SJCRH30 (cell line): ENCODE data around the gene PRSS56. TPM values are rescaled to one million over a fixed set of nuclear protein-coding genes. Genes with fewer than 3 reads are reported as not detected.

ENCODE experiments used
- DNase-seq, 2 experiments: peaks; one replicate each; pipeline ENCODE4 v3.0.0-alpha.2; 2015 to 2020
- H3K27ac ChIP-seq: fragments of 250-450 bp; sonication (Bioruptor Pico); 2 replicates; pipeline ENCODE4 v1.5.1; 2020; ENCODE audit warnings: mild to moderate bottlenecking, moderate library complexity
- H3K27me3 ChIP-seq: fragments of 250-450 bp; sonication (Bioruptor Pico); 2 replicates; pipeline ENCODE4 v1.5.1; 2020; ENCODE audit warnings: mild to moderate bottlenecking, moderate library complexity
- H3K36me3 ChIP-seq: fragments of 250-450 bp; sonication (Bioruptor Pico); 2 replicates; pipeline ENCODE4 v1.5.1; 2020; ENCODE audit warnings: mild to moderate bottlenecking, moderate library complexity
- H3K4me1 ChIP-seq: fragments of 250-450 bp; sonication (Bioruptor Pico); 2 replicates; pipeline ENCODE4 v1.5.1; 2020; ENCODE audit warnings: mild to moderate bottlenecking, moderate library complexity
- H3K4me3 ChIP-seq: fragments of 250-450 bp; sonication (Bioruptor Pico); 2 replicates; pipeline ENCODE4 v1.5.1; 2020; ENCODE audit warnings: mild to moderate bottlenecking, moderate library complexity
- H3K9me3 ChIP-seq: fragments of 250-450 bp; sonication (Bioruptor Pico); replicated peaks from 2 replicates; pipeline ENCODE4 v1.5.1; 2020; ENCODE audit warnings: mild to moderate bottlenecking, moderate library complexity
- total RNA-seq: library from RNA; depleted of rRNA; stranded (reverse); fragments of >200 nt; shearing (Covaris generic); gene quantifications from 2 replicates; pipeline ENCODE4 v1.2.3, GENCODE V29; 2014

The PRSS56 gene
- total RNA-seq, 1 experiment from 2014 or later, result 0.38 TPM

- no peak for DNase-seq
- Histone ChIP-seq H3K4me3 (no peak overlapping the region), H3K36me3 (no peaks in the 10 kb centered on the region), H3K4me1 (peaks cover 11% of the 10 kb centered on the region; the same call in 1 of the 2 replicates), H3K9me3 (no peaks in the 10 kb centered on the region), H3K27me3 (peaks cover 61% of the 10 kb centered on the region), H3K27ac (no peak overlapping the region)
Observed at GRCh38 chr2:232504438-232504837, 15.8 kb upstream of the PRSS56 start.

DNA sequence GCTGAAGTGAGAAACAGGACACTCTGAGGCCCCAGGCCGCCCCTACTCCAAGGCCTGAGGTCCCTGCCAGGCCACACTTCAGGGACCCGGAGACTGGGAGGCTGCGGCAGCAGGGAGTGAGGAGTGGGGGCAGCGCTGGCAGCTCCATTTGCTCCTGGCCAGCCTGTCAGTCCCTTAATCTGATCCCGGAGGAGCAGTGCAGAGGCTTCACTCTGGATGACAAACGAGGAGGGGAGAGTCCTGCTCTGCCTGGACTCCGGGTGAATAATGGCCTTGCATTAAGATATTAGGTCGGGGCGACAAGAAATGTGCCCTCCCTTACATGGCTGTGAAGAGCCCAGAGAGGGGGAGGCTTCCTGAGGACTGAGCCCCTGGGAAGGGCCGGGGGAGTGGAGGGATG, 14.3 kb upstream of the PRSS56 start:
- Histone ChIP-seq H3K9me3 (no peaks in the 10 kb centered on the region), H3K36me3 (no peaks in the 10 kb centered on the region), H3K4me1 (peaks cover 11% of the 10 kb centered on the region; the same call in 1 of the 2 replicates), H3K4me3 (no peak overlapping the region), H3K27ac (no peak overlapping the region), H3K27me3 (peaks cover 57% of the 10 kb centered on the region)
- DNase-seq, result no peak

- Histone ChIP-seq H3K4me1 (peaks cover 11% of the 10 kb centered on the region; the same call in 1 of the 2 replicates), H3K27me3 (peaks cover 59% of the 10 kb centered on the region), H3K9me3 (no peaks in the 10 kb centered on the region), H3K4me3 (no peak overlapping the region), H3K36me3 (no peaks in the 10 kb centered on the region), H3K27ac (no peak overlapping the region)
- peak in 1 of 2 experiments; percentile 26 for DNase-seq
Observed at GRCh38 chr2:232506709-232507108, 13.5 kb upstream of the PRSS56 start.

DNA sequence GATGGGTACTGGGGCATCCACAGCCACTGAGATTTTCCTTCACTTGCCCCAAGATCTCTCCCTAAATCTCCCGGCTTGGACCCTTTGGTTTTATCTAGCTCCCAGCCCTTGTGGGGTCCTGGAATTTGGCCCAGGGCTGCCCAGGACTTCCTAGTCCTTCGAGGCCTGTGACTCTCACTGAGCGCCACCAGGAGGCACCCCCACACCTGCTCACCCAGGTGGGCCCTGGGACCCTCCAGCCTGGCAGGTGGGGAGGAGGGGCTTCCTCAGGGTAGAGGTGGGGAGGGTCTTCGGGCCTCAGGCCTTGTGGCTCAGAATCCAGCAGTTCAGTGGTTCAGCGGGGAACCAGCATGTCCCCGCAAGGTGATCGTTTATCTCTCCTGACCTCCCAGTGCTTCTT, 11.9 kb upstream of the PRSS56 start:
- no peak for DNase-seq
- Histone ChIP-seq H3K9me3 (no peaks in the 10 kb centered on the region), H3K4me1 (peaks cover 23% of the 10 kb centered on the region; the same call in 1 of the 2 replicates), H3K27ac (no peak overlapping the region), H3K27me3 (peaks cover 66% of the 10 kb centered on the region), H3K4me3 (no peak overlapping the region), H3K36me3 (no peaks in the 10 kb centered on the region)

DNA sequence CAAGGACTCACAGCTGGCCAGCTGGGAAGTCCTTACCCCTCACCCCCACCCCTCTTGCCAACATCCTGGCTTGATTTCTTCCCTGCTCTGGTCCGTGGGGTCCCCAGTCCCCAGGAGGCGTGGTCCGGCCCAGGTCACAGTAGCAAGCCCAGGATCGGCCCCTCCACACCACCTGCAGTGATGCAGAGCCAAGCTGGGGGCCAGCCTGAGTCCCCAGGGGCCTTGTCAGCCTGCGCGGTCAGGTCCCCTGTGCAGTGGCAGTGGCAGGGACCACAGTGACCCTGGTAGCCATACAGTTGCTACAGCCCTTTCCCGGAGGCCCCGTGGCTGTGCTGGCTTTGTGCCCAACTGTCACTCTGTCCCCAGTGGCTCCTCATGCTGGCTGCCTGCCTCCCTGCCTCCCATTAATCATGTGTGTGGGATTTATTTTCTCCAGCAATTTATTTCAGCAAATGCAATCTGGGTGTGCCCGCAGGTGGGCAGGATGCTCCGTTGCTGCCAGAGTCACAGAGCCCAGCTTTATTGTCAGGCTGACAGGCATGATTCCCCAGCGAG, 8.8 kb upstream of the PRSS56 start:
- Histone ChIP-seq H3K4me3 (no peak overlapping the region), H3K4me1 (peaks cover 23% of the 10 kb centered on the region; the same call in 1 of the 2 replicates), H3K36me3 (no peaks in the 10 kb centered on the region), H3K27ac (no peak overlapping the region), H3K27me3 (peaks cover 36% of the 10 kb centered on the region), H3K9me3 (no peaks in the 10 kb centered on the region)
- DNase-seq, result no peak

DNA sequence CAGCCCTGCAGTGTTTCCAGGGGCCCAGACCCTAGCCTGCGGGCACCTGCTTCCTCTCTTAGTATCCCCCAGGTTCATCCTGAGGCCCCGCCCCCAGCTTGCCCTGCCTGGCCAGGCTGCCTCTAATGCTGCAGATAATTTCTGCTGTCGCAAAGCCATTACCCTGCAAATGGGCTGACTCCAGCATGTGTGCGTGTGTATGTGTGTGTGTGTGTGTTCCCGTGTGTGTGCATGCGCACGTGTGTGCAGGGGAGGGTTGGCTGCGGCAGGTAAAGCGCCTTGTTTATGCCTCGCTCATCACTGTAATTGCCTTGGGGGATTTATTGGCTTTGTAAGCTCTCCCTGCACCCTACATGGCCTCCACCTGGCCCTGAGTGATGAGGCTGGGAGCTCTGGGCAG, 7.6 kb upstream of the PRSS56 start:
- Histone ChIP-seq H3K27me3 (peaks cover 27% of the 10 kb centered on the region; the same call in 1 of the 2 replicates), H3K4me3 (no peak overlapping the region), H3K36me3 (no peaks in the 10 kb centered on the region), H3K9me3 (no peaks in the 10 kb centered on the region), H3K4me1 (peaks cover 23% of the 10 kb centered on the region; the same call in 1 of the 2 replicates), H3K27ac (no peak overlapping the region)
- DNase-seq, result peak; percentile 59

DNA sequence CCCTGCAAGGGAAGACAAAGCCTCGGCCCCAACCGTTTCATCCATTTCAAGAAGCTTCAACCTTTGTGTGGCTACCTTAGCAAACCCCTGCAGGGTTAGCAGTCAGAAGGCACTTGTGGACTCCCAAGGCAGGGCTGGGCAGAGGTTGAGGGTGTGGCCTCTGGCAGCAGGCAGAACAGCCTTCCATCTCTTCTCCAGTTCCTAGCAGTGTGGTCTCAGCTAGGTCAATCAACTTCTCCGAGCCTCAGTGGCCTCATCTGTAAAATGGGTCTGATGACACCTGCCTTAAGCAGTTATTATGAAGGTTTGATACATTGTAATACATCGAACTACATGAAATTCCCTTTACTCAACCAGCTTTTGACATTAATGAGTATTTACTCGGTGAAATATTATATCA, 6.8 kb upstream of the PRSS56 start:
- DNase-seq, result no peak
- Histone ChIP-seq H3K4me3 (no peak overlapping the region), H3K36me3 (no peaks in the 10 kb centered on the region), H3K27ac (no peak overlapping the region), H3K27me3 (peaks cover 22% of the 10 kb centered on the region; the same call in 1 of the 2 replicates), H3K4me1 (peaks cover 23% of the 10 kb centered on the region; the same call in 1 of the 2 replicates), H3K9me3 (no peaks in the 10 kb centered on the region)

GRCh38 chr2:232515639-232516038, 4.5 kb upstream of the PRSS56 start:
- H3K4me1 ChIP-seq, result peaks cover 23% of the 10 kb centered on the region; the same call in 1 of the 2 replicates
- no peak for DNase-seq
- no peak overlapping the region for H3K27ac ChIP-seq
- H3K27me3 ChIP-seq, result peaks cover 26% of the 10 kb centered on the region
- no peak overlapping the region for H3K4me3 ChIP-seq
- no peaks in the 10 kb centered on the region for H3K36me3 ChIP-seq
- H3K9me3 ChIP-seq, result no peaks in the 10 kb centered on the region

DNA sequence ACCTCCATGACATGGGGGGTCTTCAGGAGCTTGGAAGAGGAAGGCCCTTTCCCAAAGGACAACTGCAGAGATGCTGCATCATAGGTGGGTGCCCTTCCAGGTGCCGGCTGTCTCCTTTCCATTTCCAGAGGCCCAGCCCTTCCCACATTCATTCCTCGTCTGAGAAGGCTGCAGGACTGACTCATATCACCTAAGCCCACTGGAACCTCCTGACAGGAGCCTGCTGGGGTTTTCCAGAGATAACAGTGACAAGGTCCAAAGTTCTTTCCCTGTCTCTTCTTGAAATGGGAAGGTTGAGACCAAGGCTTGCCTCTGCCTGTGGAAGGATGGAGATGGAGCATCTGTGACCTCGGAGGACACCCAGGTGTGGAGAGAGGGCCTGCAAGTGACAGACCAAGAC, 3.6 kb upstream of the PRSS56 start:
- H3K36me3 ChIP-seq, result no peaks in the 10 kb centered on the region
- H3K4me1 ChIP-seq, result peaks cover 23% of the 10 kb centered on the region; the same call in 1 of the 2 replicates
- peaks cover 31% of the 10 kb centered on the region for H3K27me3 ChIP-seq
- no peak overlapping the region for H3K27ac ChIP-seq
- no peak overlapping the region for H3K4me3 ChIP-seq
- no peaks in the 10 kb centered on the region for H3K9me3 ChIP-seq
- DNase-seq, result no peak

- Histone ChIP-seq H3K4me3 (no peak overlapping the region), H3K4me1 (peaks cover 8% of the 10 kb centered on the region; the same call in 1 of the 2 replicates)
- no peak for DNase-seq
Observed at GRCh38 chr2:232518844-232519243, 1.3 kb upstream of the PRSS56 start.

GRCh38 chr2:232520489-232520888, 301 bp downstream of the PRSS56 start:
- peaks cover 21% of the 10 kb centered on the region for H3K27me3 ChIP-seq
- no peak for DNase-seq

More at GRCh38 chr2:232518844-232519243, 1.3 kb upstream of the PRSS56 start:
- H3K36me3 ChIP-seq, result no peaks in the 10 kb centered on the region
- H3K27ac ChIP-seq, result no peak overlapping the region
- H3K27me3 ChIP-seq, result peaks cover 21% of the 10 kb centered on the region
- no peaks in the 10 kb centered on the region for H3K9me3 ChIP-seq

GRCh38 chr2:232521098-232521497, 910 bp downstream of the PRSS56 start:
- H3K4me3 ChIP-seq, result no peak overlapping the region
- no peak overlapping the region for H3K27ac ChIP-seq
- peaks cover 21% of the 10 kb centered on the region for H3K27me3 ChIP-seq
- no peak for DNase-seq
- no peaks in the 10 kb centered on the region for H3K36me3 ChIP-seq
- no peaks in the 10 kb centered on the region for H3K9me3 ChIP-seq
- H3K4me1 ChIP-seq, result peaks cover 7% of the 10 kb centered on the region

More at GRCh38 chr2:232520489-232520888, 301 bp downstream of the PRSS56 start:
- Histone ChIP-seq H3K36me3 (no peaks in the 10 kb centered on the region), H3K9me3 (no peaks in the 10 kb centered on the region), H3K4me3 (no peak overlapping the region), H3K27ac (no peak overlapping the region), H3K4me1 (peaks cover 6% of the 10 kb centered on the region)

DNA sequence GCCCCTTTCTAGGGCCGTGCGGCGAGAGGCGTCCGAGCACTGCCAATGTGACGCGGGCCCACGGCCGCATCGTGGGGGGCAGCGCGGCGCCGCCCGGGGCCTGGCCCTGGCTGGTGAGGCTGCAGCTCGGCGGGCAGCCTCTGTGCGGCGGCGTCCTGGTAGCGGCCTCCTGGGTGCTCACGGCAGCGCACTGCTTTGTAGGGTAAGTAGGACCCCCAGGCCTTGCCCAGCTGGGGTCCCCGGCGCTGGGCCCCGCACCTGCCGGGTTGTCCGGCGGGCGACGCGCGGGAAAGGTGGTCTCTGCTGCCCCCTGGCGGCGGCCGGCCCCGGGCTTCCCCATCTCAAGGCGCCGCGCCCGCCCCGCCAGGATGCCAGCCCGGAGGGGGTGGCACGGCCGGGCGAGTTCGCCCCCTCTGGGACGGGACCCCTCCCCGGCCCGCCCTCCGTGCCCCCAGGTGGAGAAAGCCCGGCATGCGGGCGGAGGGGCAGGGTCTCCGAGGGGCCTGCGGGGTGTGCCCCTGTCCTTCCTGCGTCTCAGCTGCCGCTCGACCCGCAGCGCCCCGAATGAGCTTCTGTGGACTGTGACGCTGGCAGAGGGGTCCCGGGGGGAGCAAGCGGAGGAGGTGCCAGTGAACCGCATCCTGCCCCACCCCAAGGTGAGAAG, 1.9 kb downstream of the PRSS56 start:
- peak in 1 of 2 experiments; percentile 64 for DNase-seq
- Histone ChIP-seq H3K4me1 (peaks cover 13% of the 10 kb centered on the region), H3K9me3 (no peaks in the 10 kb centered on the region), H3K27me3 (peaks cover 21% of the 10 kb centered on the region), H3K4me3 (peak overlapping the region; percentile 41), H3K27ac (no peak overlapping the region), H3K36me3 (no peaks in the 10 kb centered on the region)

DNA sequence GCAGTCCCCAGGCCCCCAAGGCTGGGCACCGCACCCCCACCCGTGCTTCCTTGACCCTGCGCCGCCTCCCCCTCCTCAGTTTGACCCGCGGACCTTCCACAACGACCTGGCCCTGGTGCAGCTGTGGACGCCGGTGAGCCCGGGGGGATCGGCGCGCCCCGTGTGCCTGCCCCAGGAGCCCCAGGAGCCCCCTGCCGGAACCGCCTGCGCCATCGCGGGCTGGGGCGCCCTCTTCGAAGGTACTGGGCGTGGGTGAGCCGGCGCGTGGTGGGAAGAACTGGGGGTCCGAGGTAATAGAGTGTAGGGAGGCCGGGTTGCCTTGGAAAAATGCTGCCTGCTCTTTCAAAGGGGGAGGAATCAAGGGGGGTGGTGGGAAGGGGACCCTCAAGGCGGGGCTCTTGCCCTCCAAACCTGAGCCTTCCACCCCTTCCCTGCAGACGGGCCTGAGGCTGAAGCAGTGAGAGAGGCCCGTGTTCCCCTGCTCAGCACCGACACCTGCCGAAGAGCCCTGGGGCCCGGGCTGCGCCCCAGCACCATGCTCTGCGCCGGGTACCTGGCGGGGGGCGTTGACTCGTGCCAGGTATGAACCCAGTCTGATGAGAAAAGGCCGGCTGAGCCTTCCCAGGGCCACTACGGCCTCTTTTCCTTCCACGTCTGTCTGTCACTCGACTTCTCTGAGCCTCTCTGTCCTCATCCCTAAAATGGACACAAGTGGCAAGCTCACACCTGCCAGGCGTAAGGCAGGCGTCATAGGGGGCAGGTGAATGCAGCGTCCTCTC, 2.6 kb downstream of the PRSS56 start:
- H3K36me3 ChIP-seq, result no peaks in the 10 kb centered on the region
- no peak for DNase-seq
- H3K9me3 ChIP-seq, result no peaks in the 10 kb centered on the region
- peaks cover 21% of the 10 kb centered on the region for H3K27me3 ChIP-seq
- H3K4me3 ChIP-seq, result peak overlapping the region; percentile 41
- H3K4me1 ChIP-seq, result peaks cover 13% of the 10 kb centered on the region
- no peak overlapping the region for H3K27ac ChIP-seq

- no peaks in the 10 kb centered on the region for H3K36me3 ChIP-seq
- no peaks in the 10 kb centered on the region for H3K9me3 ChIP-seq
- no peak for DNase-seq
- peaks cover 13% of the 10 kb centered on the region for H3K4me1 ChIP-seq
- no peak overlapping the region for H3K4me3 ChIP-seq
- H3K27ac ChIP-seq, result no peak overlapping the region
- peaks cover 21% of the 10 kb centered on the region for H3K27me3 ChIP-seq
Observed at GRCh38 chr2:232523402-232523681, 3.2 kb downstream of the PRSS56 start.
